Upper lobe of right lung (tissue), 1 donor: ENCODE data around the gene CTNNA1. TPM values are rescaled to one million over a fixed set of nuclear protein-coding genes. Genes with fewer than 3 reads are reported as not detected.
"Not testable (repeated sequence)": the region's sequence is repeated elsewhere in the genome, so short reads cannot be mapped to it uniquely, and the experiment has no call there.

Experiments used
- ATAC-seq: fragments of 200-7000 bp; cut with Tn5 transposase; one replicate; pipeline ENCODE4 v1.9.1; 2020; ENCODE audit warnings: mild to moderate bottlenecking, moderate library complexity
- DNase-seq: peaks from one replicate; pipeline ENCODE4 v3.0.0-alpha.2; 2020
- H3K27ac ChIP-seq: fragments of 200-600 bp; one replicate; pipeline ENCODE4 v1.8.0; 2022
- H3K27me3 ChIP-seq: fragments of 200-600 bp; one replicate; pipeline ENCODE4 v1.8.0; 2022; ENCODE audit warnings: mild to moderate bottlenecking
- H3K36me3 ChIP-seq: fragments of 200-600 bp; one replicate; pipeline ENCODE4 v1.8.0; 2022
- H3K4me1 ChIP-seq: fragments of 200-600 bp; one replicate; pipeline ENCODE4 v1.8.0; 2022
- H3K4me3 ChIP-seq: fragments of 200-600 bp; one replicate; pipeline ENCODE4 v1.8.0; 2022; ENCODE audit warnings: mild to moderate bottlenecking
- H3K9me3 ChIP-seq: fragments of 200-600 bp; one replicate; pipeline ENCODE4 v1.8.0; 2022
- CTCF ChIP-seq: fragments of 200-600 bp; IDR thresholded peaks from one replicate; pipeline ENCODE4 v1.8.0; 2022; ENCODE audit warnings: antibody characterized with exemption
- intact Hi-C: fragments of 100-400 bp; cut with DNase I; formaldehyde crosslinking; loops from one replicate; pipeline ENCODE4 v1.11.0; 2022
- total RNA-seq: library from RNA; stranded (reverse); fragmentation: NEBNext Ultra II Directional; extraction: Animal tissue kit (Norgen Biotek cat#: 25700); gene quantifications from one replicate; pipeline ENCODE4 v1.2.1, GENCODE V29; 2021
- donor health status: DM: no; HTN: yes; CAD: no; lungs with severe emphysema.

CTNNA1 gene
- total RNA-seq, 1 donor from 2014 or later: 362 TPM

GRCh38 chr5:138763037-138763778 lies 10.0 kb downstream of the CTNNA1 start:
- Histone ChIP-seq H3K27me3 (no peaks in the 10 kb centered on the region), H3K9me3 (no peaks in the 10 kb centered on the region), H3K4me1 (peaks cover 46% of the 10 kb centered on the region), H3K27ac (no peak overlapping the region), H3K4me3 (no peak overlapping the region), H3K36me3 (peaks cover 35% of the 10 kb centered on the region)
- ATAC-seq: no peak
- DNase-seq: no peak
- no peak for TF ChIP-seq CTCF
- intact Hi-C loops: no loop called here

GRCh38 chr5:138770291-138770690 lies 17.1 kb downstream of the CTNNA1 start:
- Histone ChIP-seq H3K27me3 (no peaks in the 10 kb centered on the region), H3K9me3 (no peaks in the 10 kb centered on the region), H3K36me3 (no peaks in the 10 kb centered on the region), H3K4me3 (no peak overlapping the region), H3K27ac (no peak overlapping the region), H3K4me1 (peaks cover 38% of the 10 kb centered on the region)
- no peak for TF ChIP-seq CTCF
- intact Hi-C loops: no loop called here
- ATAC-seq (no peak), DNase-seq (no peak)

GRCh38 chr5:138770977-138771376 lies 17.8 kb downstream of the CTNNA1 start:
- intact Hi-C loops: no loop called here
- no peak overlapping the region for H3K27ac ChIP-seq
- no peaks in the 10 kb centered on the region for H3K9me3 ChIP-seq
- no peaks in the 10 kb centered on the region for H3K27me3 ChIP-seq
- H3K4me3 ChIP-seq: no peak overlapping the region
- ATAC-seq (no peak), DNase-seq (no peak)
- H3K4me1 ChIP-seq: peaks cover 42% of the 10 kb centered on the region
- no peaks in the 10 kb centered on the region for H3K36me3 ChIP-seq
- TF ChIP-seq CTCF: no peak

- Histone ChIP-seq H3K27me3 (no peaks in the 10 kb centered on the region), H3K36me3 (peaks cover 2% of the 10 kb centered on the region), H3K9me3 (no peaks in the 10 kb centered on the region), H3K4me1 (peaks cover 36% of the 10 kb centered on the region), H3K27ac (no peak overlapping the region), H3K4me3 (no peak overlapping the region)
- intact Hi-C loops: no loop called here
- no peak for ATAC-seq
- no peak for DNase-seq
- no peak for TF ChIP-seq CTCF
These were observed 19.9 kb downstream of the CTNNA1 start for GRCh38 chr5:138772986-138773594.

- ATAC-seq, H3K27me3 ChIP-seq, H3K36me3 ChIP-seq, H3K9me3 ChIP-seq, DNase-seq, intact Hi-C loops, H3K27ac ChIP-seq, H3K4me3 ChIP-seq: not testable (repeated sequence)
- peaks cover 36% of the 10 kb centered on the region for H3K4me1 ChIP-seq
These were observed 20.4 kb downstream of the CTNNA1 start for GRCh38 chr5:138773624-138774023.

- intact Hi-C loops: no loop called here
- ATAC-seq (no peak), DNase-seq (no peak)
- no peak overlapping the region for H3K27ac ChIP-seq
- no peak for TF ChIP-seq CTCF
- H3K4me3 ChIP-seq: no peak overlapping the region
- no peaks in the 10 kb centered on the region for H3K27me3 ChIP-seq
- peaks cover 34% of the 10 kb centered on the region for H3K4me1 ChIP-seq
- H3K9me3 ChIP-seq: no peaks in the 10 kb centered on the region
- peaks cover 10% of the 10 kb centered on the region for H3K36me3 ChIP-seq
These were observed 21.8 kb downstream of the CTNNA1 start for GRCh38 chr5:138775034-138775433.
